HepG2 (cell line): Measurements from ENCODE around the gene SLC25A19. TPM values are rescaled to one million over a fixed set of nuclear protein-coding genes. Genes with fewer than 3 reads are reported as not detected.

ENCODE experiments used
- ATAC-seq: fragments of 200-7000 bp; cut with Tn5 transposase; 3 replicates; pipeline ENCODE4 v1.9.1; 2020; ENCODE audit warnings: mild to moderate bottlenecking, moderate library complexity
- BruUV-seq: library from RNA; stranded (reverse); fragments of 400-500 nt; replicated peaks from 2 replicates; lab custom pipeline; 2021; lab: Mats Ljungman, UMichigan
- CTCF ChIA-PET: fragments of 300-600 bp; formaldehyde crosslinking; extraction: SDS; loops from one replicate; lab custom pipeline; 2021; ENCODE audit warnings: low total read pairs, inconsistent platforms, low intra/inter-chr PET ratio; lab: Yijun Ruan, JAX
- POLR2A ChIA-PET: fragments of 350-600 bp; sonication (Branson Sonifier 250); formaldehyde crosslinking; loops from one replicate; lab custom pipeline; 2020; ENCODE audit warnings: antibody characterized with exemption, inconsistent platforms; lab: Yijun Ruan, JAX
- DNase-seq: peaks from one replicate; pipeline ENCODE4 v3.0.0-alpha.2; 2015; ENCODE audit warnings: low spot score
- FAIRE-seq: peaks from 3 replicates; lab custom pipeline; 2011; peaks lifted over from hg19 to GRCh38; lab: Jason Lieb, UNC
- H2AFZ ChIP-seq: one replicate; pipeline ENCODE4 v1.6.1; 2011; ENCODE audit warnings: low read length, inconsistent platforms
- H3K27ac ChIP-seq: fragments of 300-600 bp; 3 replicates; pipeline ENCODE4 v1.8.0; 2011; ENCODE audit warnings: mixed run types, mild to moderate bottlenecking, mixed read lengths, low read length, inconsistent platforms; ENCODE audit not compliant: insufficient read depth; ENCODE audit errors: extremely low read length
- H3K27me3 ChIP-seq, 2 experiments: fragments of 200-600 bp in 1 of 2; 2 replicates in 1 of 2; 3 replicates in 1 of 2; pipeline versions ENCODE4 v1.6.0 to v1.8.0; 2011; ENCODE audit warnings: low read length in 2 of 2, mild to moderate bottlenecking in 2 of 2, moderate library complexity in 2 of 2, inconsistent platforms in 1 of 2; ENCODE audit not compliant: insufficient read depth in 2 of 2, control insufficient read depth in 1 of 2
- H3K36me3 ChIP-seq, 2 experiments: fragments of 200-600 bp in 1 of 2; replicated peaks in 1 of 2; 2 replicates in 1 of 2; 3 replicates in 1 of 2; pipeline versions ENCODE4 v1.5.1 to v1.8.0; 2011; ENCODE audit warnings: low read length in 2 of 2, inconsistent platforms in 1 of 2; ENCODE audit not compliant: insufficient read depth in 2 of 2, control insufficient read depth in 1 of 2
- H3K4me1 ChIP-seq: 2 replicates; pipeline ENCODE4 v1.5.1; 2012; ENCODE audit warnings: low read length, inconsistent platforms; ENCODE audit not compliant: insufficient read depth
- H3K4me2 ChIP-seq: 2 replicates; pipeline ENCODE4 v1.6.0; 2011; ENCODE audit warnings: low read depth, low read length, inconsistent platforms
- H3K4me3 ChIP-seq, 3 experiments: fragments of 200-600 bp in 1 of 3; sonication (generic), shearing (Covaris generic) in 1 of 3; replicated peaks in 1 of 3; 2 replicates each; pipeline ENCODE4 v1.5.1; 2011 to 2016; ENCODE audit warnings: low read length in 3 of 3, inconsistent platforms in 2 of 3, low read depth in 2 of 3, mild to moderate bottlenecking in 2 of 3, control low read depth in 1 of 3, mixed read lengths in 1 of 3; ENCODE audit not compliant: insufficient read depth in 1 of 3
- H3K79me2 ChIP-seq: one replicate; pipeline ENCODE4 v1.6.1; 2011; ENCODE audit warnings: low read length, inconsistent platforms; ENCODE audit not compliant: insufficient read depth
- H3K9ac ChIP-seq: 2 replicates; pipeline ENCODE4 v1.6.0; 2011; ENCODE audit warnings: mild to moderate bottlenecking, low read depth, low read length, inconsistent platforms; ENCODE audit not compliant: insufficient read depth
- H3K9me3 ChIP-seq: 2 replicates; pipeline ENCODE4 v1.5.1; 2012; ENCODE audit warnings: mild to moderate bottlenecking, low read length
- H4K20me1 ChIP-seq: 2 replicates; pipeline ENCODE4 v1.6.0; 2011; ENCODE audit warnings: inconsistent platforms, mild to moderate bottlenecking, low read length, moderate library complexity; ENCODE audit not compliant: insufficient read depth
- DNMT1 ChIP-seq: sonication (generic); formaldehyde crosslinking; IDR thresholded peaks from 2 replicates; pipeline ENCODE4 v1.5.1; 2020; ENCODE audit warnings: mild to moderate bottlenecking, missing genetic modification reagents
- KDM5A ChIP-seq: fragments of 200-600 bp; sonication (generic); IDR thresholded peaks from 2 replicates; pipeline ENCODE4 v1.7.0; 2018; ENCODE audit warnings: antibody characterized with exemption, mild to moderate bottlenecking, low read length, borderline replicate concordance
- NR1H2 ChIP-seq: sonication (generic); formaldehyde crosslinking; IDR thresholded peaks from 2 replicates; pipeline ENCODE4 v1.8.1; 2022; ENCODE audit warnings: low read depth, missing genetic modification reagents, borderline replicate concordance
- SRY ChIP-seq: sonication (generic); formaldehyde crosslinking; IDR thresholded peaks from 2 replicates; pipeline ENCODE4 v1.8.0; 2022; ENCODE audit warnings: mild to moderate bottlenecking, missing genetic modification reagents
- ZKSCAN8 ChIP-seq: IDR thresholded peaks from 2 replicates; pipeline ENCODE4 v1.6.1; 2016; ENCODE audit warnings: borderline replicate concordance, missing genetic modification reagents, missing compliant biosample characterization
- ZNF296 ChIP-seq: sonication (generic); formaldehyde crosslinking; conservative IDR thresholded peaks from 2 replicates; pipeline ENCODE4 v1.5.0; 2020; ENCODE audit warnings: mild to moderate bottlenecking, missing genetic modification reagents
- WGBS: methylation state at CpG from one replicate; pipeline ENCODE4 v1.1.6; 2017; ENCODE audit warnings: low lambda C conversion rate; 5-methylcytosine and 5-hydroxymethylcytosine counted together
- in situ Hi-C: cut with HindIII; loops from 2 replicates; pipeline ENCODE4 v1.10.0; 2017; ENCODE audit warnings: low pct_unique_long_range_greater_than_20kb; ENCODE audit not compliant: extremely low pct_ligation_motif_present
- intact Hi-C: fragments of 100-400 bp; cut with micrococcal nuclease; formaldehyde crosslinking; loops from one replicate; pipeline ENCODE4 v1.10.0; 2022; ENCODE audit not compliant: unreplicated experiment
- polyA plus RNA-seq, 8 experiments: library from polyadenylated mRNA; depleted of rRNA in 3 of 8; stranded (reverse) in 7 of 8; unstranded in 1 of 8; fragments of >200 nt; fragmentation: Illumina TruSeq in 4 of 8; extraction: Trizol in 4 of 8; gene quantifications; 2 replicates each; pipeline versions ENCODE4 v1.2.1 to v1.2.3, GENCODE V29; 2011 to 2016; ENCODE audit warnings: low read depth in 4 of 8, missing spikeins in 1 of 8, mixed read lengths in 1 of 8; ENCODE audit not compliant: insufficient read depth in 1 of 8
- total RNA-seq, 5 experiments: library from RNA; depleted of rRNA; stranded (reverse); fragments of >200 nt; fragmentation: Illumina TruSeq; extraction: Trizol; gene quantifications; 2 replicates each; pipeline ENCODE4 v1.2.3, GENCODE V29; 2016; ENCODE audit warnings: low read depth in 1 of 5
- TF ChIP-seq, protein P1 (sequence below): sonication (generic); formaldehyde crosslinking; IDR thresholded peaks from 2 replicates; pipeline ENCODE4 v1.4.0; 2020; ENCODE audit warnings: missing genetic modification reagents
- TF ChIP-seq, protein P2 (sequence below): sonication (generic); formaldehyde crosslinking; IDR thresholded peaks from 2 replicates; pipeline ENCODE4 v1.8.1; 2022; ENCODE audit warnings: low read depth, mild to moderate bottlenecking, missing genetic modification reagents
- TF ChIP-seq, protein P3 (sequence below): IDR thresholded peaks from 2 replicates; pipeline ENCODE4 v1.6.1; 2016
- TF ChIP-seq, protein P4 (sequence below): sonication (generic); formaldehyde crosslinking; IDR thresholded peaks from 2 replicates; pipeline ENCODE4 v1.5.1; 2020; ENCODE audit warnings: mild to moderate bottlenecking, missing genetic modification reagents, moderate library complexity
- TF ChIP-seq, protein P5 (sequence below): sonication (generic); formaldehyde crosslinking; conservative IDR thresholded peaks from 2 replicates; pipeline ENCODE4 v1.4.0; 2020; ENCODE audit warnings: missing genetic modification reagents

The SLC25A19 gene
- total and polyA plus RNA-seq, 2 of the 13 experiments (the other 11 are each of a cell fraction or from before 2014, with no cell fraction given), result 24.4 to 41.4 TPM

DNA sequence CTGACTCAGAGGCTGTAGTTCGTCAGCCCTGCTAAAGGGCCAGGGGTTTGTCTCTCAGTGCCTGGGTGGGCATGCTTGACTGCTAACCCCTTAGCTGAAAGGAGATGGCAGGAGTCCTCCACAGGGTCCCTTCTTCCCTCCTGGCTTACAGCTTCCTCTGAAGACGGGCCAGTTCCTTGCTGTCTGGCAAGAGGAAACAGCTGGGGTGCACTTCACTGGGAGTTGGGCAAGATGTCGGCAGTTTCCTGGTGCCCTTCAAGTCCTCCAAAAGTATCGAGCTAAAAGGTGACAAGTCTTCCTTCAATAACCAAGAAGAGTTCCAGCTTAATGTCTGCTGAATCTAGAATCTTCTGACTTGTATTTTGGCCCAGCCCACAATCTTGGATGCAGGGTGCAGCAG lies 60.4 kb downstream of the SLC25A19 start:
- no TSS peak for BruUV-seq
- Histone ChIP-seq H3K27me3 (no peaks in the 10 kb centered on the region), H4K20me1 (no peaks in the 10 kb centered on the region), H3K4me1 (no peaks in the 10 kb centered on the region), H2AFZ (no peak overlapping the region), H3K4me2 (no peak overlapping the region), H3K9ac (no peak overlapping the region), H3K36me3 (peaks cover 57 to 79% of the 10 kb centered on the region in 2 experiments), H3K27ac (no peak overlapping the region), H3K9me3 (no peaks in the 10 kb centered on the region), H3K79me2 (no peaks in the 10 kb centered on the region), H3K4me3 (no peak overlapping the region)
- no peak for FAIRE-seq
- in situ Hi-C loops (no loop called here), intact Hi-C loops (no loop called here)
- 100% methylated on average over 4 of the region's 4 CpGs for WGBS
- ChIA-PET CTCF (no interaction called here), POLR2A (interaction anchor here (1.2 kb wide), 1 partner anchor 32 kb away, joined by 4 read pairs; the partner anchor contains the start of genes GGA3 and MRPS7)
- DNase-seq, result no peak
- ATAC-seq, result no peak
- TF ChIP-seq NR1H2 (no peak), ZKSCAN8 (no peak), SRY (CRISPR knock-in tag) (no peak), ZNF296 (CRISPR knock-in tag) (no peak), DNMT1 (CRISPR knock-in tag) (no peak), KDM5A (no peak)
- TF ChIP-seq, protein P1, sequence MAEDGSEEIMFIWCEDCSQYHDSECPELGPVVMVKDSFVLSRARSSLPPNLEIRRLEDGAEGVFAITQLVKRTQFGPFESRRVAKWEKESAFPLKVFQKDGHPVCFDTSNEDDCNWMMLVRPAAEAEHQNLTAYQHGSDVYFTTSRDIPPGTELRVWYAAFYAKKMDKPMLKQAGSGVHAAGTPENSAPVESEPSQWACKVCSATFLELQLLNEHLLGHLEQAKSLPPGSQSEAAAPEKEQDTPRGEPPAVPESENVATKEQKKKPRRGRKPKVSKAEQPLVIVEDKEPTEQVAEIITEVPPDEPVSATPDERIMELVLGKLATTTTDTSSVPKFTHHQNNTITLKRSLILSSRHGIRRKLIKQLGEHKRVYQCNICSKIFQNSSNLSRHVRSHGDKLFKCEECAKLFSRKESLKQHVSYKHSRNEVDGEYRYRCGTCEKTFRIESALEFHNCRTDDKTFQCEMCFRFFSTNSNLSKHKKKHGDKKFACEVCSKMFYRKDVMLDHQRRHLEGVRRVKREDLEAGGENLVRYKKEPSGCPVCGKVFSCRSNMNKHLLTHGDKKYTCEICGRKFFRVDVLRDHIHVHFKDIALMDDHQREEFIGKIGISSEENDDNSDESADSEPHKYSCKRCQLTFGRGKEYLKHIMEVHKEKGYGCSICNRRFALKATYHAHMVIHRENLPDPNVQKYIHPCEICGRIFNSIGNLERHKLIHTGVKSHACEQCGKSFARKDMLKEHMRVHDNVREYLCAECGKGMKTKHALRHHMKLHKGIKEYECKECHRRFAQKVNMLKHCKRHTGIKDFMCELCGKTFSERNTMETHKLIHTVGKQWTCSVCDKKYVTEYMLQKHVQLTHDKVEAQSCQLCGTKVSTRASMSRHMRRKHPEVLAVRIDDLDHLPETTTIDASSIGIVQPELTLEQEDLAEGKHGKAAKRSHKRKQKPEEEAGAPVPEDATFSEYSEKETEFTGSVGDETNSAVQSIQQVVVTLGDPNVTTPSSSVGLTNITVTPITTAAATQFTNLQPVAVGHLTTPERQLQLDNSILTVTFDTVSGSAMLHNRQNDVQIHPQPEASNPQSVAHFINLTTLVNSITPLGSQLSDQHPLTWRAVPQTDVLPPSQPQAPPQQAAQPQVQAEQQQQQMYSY (CRISPR knock-in tag), result no peak
- TF ChIP-seq, protein P2, sequence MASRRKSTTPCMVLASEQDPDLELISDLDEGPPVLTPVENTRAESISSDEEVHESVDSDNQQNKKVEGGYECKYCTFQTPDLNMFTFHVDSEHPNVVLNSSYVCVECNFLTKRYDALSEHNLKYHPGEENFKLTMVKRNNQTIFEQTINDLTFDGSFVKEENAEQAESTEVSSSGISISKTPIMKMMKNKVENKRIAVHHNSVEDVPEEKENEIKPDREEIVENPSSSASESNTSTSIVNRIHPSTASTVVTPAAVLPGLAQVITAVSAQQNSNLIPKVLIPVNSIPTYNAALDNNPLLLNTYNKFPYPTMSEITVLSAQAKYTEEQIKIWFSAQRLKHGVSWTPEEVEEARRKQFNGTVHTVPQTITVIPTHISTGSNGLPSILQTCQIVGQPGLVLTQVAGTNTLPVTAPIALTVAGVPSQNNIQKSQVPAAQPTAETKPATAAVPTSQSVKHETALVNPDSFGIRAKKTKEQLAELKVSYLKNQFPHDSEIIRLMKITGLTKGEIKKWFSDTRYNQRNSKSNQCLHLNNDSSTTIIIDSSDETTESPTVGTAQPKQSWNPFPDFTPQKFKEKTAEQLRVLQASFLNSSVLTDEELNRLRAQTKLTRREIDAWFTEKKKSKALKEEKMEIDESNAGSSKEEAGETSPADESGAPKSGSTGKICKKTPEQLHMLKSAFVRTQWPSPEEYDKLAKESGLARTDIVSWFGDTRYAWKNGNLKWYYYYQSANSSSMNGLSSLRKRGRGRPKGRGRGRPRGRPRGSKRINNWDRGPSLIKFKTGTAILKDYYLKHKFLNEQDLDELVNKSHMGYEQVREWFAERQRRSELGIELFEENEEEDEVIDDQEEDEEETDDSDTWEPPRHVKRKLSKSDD (CRISPR knock-in tag), result no peak
- TF ChIP-seq, protein P3, sequence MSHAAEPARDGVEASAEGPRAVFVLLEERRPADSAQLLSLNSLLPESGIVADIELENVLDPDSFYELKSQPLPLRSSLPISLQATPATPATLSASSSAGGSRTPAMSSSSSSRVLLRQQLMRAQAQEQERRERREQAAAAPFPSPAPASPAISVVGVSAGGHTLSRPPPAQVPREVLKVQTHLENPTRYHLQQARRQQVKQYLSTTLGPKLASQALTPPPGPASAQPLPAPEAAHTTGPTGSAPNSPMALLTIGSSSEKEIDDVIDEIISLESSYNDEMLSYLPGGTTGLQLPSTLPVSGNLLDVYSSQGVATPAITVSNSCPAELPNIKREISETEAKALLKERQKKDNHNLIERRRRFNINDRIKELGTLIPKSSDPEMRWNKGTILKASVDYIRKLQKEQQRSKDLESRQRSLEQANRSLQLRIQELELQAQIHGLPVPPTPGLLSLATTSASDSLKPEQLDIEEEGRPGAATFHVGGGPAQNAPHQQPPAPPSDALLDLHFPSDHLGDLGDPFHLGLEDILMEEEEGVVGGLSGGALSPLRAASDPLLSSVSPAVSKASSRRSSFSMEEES, result no peak
- TF ChIP-seq, protein P4, sequence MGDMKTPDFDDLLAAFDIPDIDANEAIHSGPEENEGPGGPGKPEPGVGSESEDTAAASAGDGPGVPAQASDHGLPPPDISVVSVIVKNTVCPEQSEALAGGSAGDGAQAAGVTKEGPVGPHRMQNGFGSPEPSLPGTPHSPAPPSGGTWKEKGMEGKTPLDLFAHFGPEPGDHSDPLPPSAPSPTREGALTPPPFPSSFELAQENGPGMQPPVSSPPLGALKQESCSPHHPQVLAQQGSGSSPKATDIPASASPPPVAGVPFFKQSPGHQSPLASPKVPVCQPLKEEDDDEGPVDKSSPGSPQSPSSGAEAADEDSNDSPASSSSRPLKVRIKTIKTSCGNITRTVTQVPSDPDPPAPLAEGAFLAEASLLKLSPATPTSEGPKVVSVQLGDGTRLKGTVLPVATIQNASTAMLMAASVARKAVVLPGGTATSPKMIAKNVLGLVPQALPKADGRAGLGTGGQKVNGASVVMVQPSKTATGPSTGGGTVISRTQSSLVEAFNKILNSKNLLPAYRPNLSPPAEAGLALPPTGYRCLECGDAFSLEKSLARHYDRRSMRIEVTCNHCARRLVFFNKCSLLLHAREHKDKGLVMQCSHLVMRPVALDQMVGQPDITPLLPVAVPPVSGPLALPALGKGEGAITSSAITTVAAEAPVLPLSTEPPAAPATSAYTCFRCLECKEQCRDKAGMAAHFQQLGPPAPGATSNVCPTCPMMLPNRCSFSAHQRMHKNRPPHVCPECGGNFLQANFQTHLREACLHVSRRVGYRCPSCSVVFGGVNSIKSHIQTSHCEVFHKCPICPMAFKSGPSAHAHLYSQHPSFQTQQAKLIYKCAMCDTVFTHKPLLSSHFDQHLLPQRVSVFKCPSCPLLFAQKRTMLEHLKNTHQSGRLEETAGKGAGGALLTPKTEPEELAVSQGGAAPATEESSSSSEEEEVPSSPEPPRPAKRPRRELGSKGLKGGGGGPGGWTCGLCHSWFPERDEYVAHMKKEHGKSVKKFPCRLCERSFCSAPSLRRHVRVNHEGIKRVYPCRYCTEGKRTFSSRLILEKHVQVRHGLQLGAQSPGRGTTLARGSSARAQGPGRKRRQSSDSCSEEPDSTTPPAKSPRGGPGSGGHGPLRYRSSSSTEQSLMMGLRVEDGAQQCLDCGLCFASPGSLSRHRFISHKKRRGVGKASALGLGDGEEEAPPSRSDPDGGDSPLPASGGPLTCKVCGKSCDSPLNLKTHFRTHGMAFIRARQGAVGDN (CRISPR knock-in tag), result no peak
- TF ChIP-seq, protein P5, sequence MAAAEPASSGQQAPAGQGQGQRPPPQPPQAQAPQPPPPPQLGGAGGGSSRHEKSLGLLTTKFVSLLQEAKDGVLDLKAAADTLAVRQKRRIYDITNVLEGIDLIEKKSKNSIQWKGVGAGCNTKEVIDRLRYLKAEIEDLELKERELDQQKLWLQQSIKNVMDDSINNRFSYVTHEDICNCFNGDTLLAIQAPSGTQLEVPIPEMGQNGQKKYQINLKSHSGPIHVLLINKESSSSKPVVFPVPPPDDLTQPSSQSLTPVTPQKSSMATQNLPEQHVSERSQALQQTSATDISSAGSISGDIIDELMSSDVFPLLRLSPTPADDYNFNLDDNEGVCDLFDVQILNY (CRISPR knock-in tag), result no peak
